HL-60 (cell line): ENCODE results near the gene IL4.

Experiments
- DNase-seq, 2 experiments: peaks; one replicate each; pipeline ENCODE4 v3.0.0-alpha.2; 2010 to 2020; ENCODE audit warnings: low read depth in 1 of 2, low spot score in 1 of 2
- H3K27ac ChIP-seq: fragments of 250-450 bp; sonication (Bioruptor Pico); replicated peaks from 2 replicates; pipeline ENCODE4 v1.5.1; 2020; ENCODE audit warnings: mild to moderate bottlenecking, moderate library complexity
- H3K27me3 ChIP-seq: fragments of 250-450 bp; sonication (Bioruptor Pico); 2 replicates; pipeline ENCODE4 v1.5.1; 2021; ENCODE audit warnings: mild to moderate bottlenecking, moderate library complexity; ENCODE audit not compliant: insufficient read depth, poor library complexity, severe bottlenecking
- H3K4me3 ChIP-seq: replicated peaks from 2 replicates; pipeline ENCODE4 v1.5.1; 2011; ENCODE audit warnings: mild to moderate bottlenecking, control low read depth, low read length; ENCODE audit not compliant: insufficient read depth
- CTCF ChIP-seq: IDR thresholded peaks from one replicate; pipeline ENCODE4 v1.5.1; 2011; ENCODE audit warnings: low read length, control low read depth, inconsistent platforms; ENCODE audit not compliant: insufficient read depth
- GABPA ChIP-seq: IDR thresholded peaks from 2 replicates; pipeline ENCODE4 v1.6.1; 2012; ENCODE audit warnings: low read depth
- POLR2AphosphoS5 ChIP-seq: IDR thresholded peaks from 2 replicates; pipeline ENCODE4 v1.6.1; 2012; ENCODE audit warnings: low read depth
- SPI1 ChIP-seq: IDR thresholded peaks from 2 replicates; pipeline ENCODE4 v1.6.1; 2012; ENCODE audit warnings: low read depth, mild to moderate bottlenecking, borderline replicate concordance
- long read RNA-seq: library from polyadenylated mRNA; unstranded; transcript quantifications from one replicate; pipeline ENCODE4 v2.0.0, GENCODE V29; 2020
- TF ChIP-seq, protein P1 (sequence below): IDR thresholded peaks from 2 replicates; pipeline ENCODE4 v1.6.1; 2012; ENCODE audit warnings: low read depth; ENCODE audit not compliant: insufficient replicate concordance

Gene IL4
- long read RNA-seq = 0 reads

- no peak within 1 kb of the TSS for H3K27ac ChIP-seq
- DNase-seq = no peak
- no peaks in the 10 kb centered on the region for H3K27me3 ChIP-seq
- no peak within 1 kb of the TSS for H3K4me3 ChIP-seq
- TF ChIP-seq POLR2AphosphoS5 (no peak), SPI1 (no peak), CTCF (no peak), GABPA (no peak)
- TF ChIP-seq, protein P1, sequence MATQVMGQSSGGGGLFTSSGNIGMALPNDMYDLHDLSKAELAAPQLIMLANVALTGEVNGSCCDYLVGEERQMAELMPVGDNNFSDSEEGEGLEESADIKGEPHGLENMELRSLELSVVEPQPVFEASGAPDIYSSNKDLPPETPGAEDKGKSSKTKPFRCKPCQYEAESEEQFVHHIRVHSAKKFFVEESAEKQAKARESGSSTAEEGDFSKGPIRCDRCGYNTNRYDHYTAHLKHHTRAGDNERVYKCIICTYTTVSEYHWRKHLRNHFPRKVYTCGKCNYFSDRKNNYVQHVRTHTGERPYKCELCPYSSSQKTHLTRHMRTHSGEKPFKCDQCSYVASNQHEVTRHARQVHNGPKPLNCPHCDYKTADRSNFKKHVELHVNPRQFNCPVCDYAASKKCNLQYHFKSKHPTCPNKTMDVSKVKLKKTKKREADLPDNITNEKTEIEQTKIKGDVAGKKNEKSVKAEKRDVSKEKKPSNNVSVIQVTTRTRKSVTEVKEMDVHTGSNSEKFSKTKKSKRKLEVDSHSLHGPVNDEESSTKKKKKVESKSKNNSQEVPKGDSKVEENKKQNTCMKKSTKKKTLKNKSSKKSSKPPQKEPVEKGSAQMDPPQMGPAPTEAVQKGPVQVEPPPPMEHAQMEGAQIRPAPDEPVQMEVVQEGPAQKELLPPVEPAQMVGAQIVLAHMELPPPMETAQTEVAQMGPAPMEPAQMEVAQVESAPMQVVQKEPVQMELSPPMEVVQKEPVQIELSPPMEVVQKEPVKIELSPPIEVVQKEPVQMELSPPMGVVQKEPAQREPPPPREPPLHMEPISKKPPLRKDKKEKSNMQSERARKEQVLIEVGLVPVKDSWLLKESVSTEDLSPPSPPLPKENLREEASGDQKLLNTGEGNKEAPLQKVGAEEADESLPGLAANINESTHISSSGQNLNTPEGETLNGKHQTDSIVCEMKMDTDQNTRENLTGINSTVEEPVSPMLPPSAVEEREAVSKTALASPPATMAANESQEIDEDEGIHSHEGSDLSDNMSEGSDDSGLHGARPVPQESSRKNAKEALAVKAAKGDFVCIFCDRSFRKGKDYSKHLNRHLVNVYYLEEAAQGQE = no peak
These were observed at the start of gene IL4 for GRCh38 chr5:132673939-132674630. IL4 (plus strand) TSS chr5:132673989; CDS start chr5:132674051, 62 bp downstream.

DNA sequence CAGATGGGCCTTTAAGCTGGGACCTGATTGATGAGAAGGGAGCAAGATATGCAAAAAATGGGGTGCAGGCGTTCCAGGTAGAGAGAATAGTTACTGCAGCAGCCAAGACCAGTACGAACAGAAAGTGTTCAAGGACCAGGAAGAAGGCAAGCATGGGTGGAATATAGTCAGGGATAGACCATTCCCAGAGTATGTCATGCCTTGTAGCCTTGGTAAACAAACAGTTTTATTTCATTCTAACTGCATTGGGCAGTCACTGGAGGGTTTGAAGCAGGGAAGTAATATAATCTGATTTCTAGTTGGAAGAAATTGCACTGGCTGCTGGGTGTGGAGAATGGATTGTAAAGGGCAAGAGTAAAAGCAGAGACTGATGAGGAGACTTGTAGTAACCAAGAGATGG is 46.3 kb upstream of the IL4 start:
- DNase-seq = no peak
- Histone ChIP-seq H3K27ac (no peak overlapping the region), H3K27me3 (no peaks in the 10 kb centered on the region), H3K4me3 (no peak overlapping the region)
- TF ChIP-seq SPI1 (no peak), POLR2AphosphoS5 (no peak), GABPA (no peak), CTCF (no peak)
- TF ChIP-seq, protein P1 = no peak

- Histone ChIP-seq H3K27ac (no peak overlapping the region), H3K4me3 (no peak overlapping the region), H3K27me3 (no peaks in the 10 kb centered on the region)
- DNase-seq = no peak
- TF ChIP-seq SPI1 (no peak), POLR2AphosphoS5 (no peak), CTCF (no peak), GABPA (no peak)
- TF ChIP-seq, protein P1 = no peak
These were observed 45.0 kb upstream of the IL4 start for GRCh38 chr5:132628814-132629213.
